Fibroblast of the aortic adventitia (primary cell): ENCODE results near the gene CCNB1IP1. TPM values are rescaled to one million over a fixed set of nuclear protein-coding genes. Genes with fewer than 3 reads are reported as not detected.

Experiments
- DNase-seq: peaks from one replicate; pipeline ENCODE4 v3.0.0-alpha.2; 2010; ENCODE audit warnings: low read depth
- H3K4me3 ChIP-seq: 2 replicates; pipeline ENCODE4 v1.5.1; 2011; ENCODE audit warnings: low read depth, mild to moderate bottlenecking, control low read depth, low read length, moderate library complexity
- small RNA-seq: library from RNA; depleted of rRNA; stranded (forward); fragments of <200 nt; gene quantifications from one replicate; pipeline ENCODE3, GENCODE V24; 2012
- total RNA-seq: library from RNA; depleted of rRNA; stranded (reverse); fragments of >200 nt; gene quantifications from 2 replicates; pipeline ENCODE4 v1.2.3, GENCODE V29; 2012; ENCODE audit warnings: low replicate concordance
- TF ChIP-seq, protein P1 (sequence below): IDR thresholded peaks from 2 replicates; pipeline ENCODE4 v1.5.1; 2011; ENCODE audit warnings: mild to moderate bottlenecking, low read length, control low read depth, inconsistent platforms; ENCODE audit not compliant: insufficient read depth

CCNB1IP1 gene
- total RNA-seq, 1 donor = 38.6 TPM

DNA sequence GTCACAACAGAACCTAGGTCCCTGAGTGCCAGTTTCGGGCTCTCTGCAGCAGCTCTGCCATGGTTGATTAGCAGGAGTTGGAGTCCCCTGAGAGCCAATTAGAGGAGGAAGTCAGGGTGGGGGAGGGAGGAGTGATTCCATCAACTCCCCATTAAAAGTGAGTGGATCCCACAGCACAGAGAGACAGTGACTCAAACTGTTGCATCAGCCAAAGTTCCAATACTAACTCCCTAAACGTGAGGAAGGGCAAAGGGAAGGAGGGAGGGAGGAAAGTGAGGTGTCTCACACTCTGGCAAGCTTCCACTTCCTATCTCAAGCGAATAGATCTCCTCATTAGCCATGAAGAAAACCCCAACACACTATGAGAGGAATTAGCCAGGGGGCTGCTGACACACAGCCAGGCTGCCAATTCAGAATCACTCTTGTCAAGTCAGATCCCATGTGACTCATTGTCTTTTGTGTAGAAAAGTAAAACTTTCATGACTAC lies 70.4 kb downstream of the CCNB1IP1 start:
- TF ChIP-seq, protein P1, sequence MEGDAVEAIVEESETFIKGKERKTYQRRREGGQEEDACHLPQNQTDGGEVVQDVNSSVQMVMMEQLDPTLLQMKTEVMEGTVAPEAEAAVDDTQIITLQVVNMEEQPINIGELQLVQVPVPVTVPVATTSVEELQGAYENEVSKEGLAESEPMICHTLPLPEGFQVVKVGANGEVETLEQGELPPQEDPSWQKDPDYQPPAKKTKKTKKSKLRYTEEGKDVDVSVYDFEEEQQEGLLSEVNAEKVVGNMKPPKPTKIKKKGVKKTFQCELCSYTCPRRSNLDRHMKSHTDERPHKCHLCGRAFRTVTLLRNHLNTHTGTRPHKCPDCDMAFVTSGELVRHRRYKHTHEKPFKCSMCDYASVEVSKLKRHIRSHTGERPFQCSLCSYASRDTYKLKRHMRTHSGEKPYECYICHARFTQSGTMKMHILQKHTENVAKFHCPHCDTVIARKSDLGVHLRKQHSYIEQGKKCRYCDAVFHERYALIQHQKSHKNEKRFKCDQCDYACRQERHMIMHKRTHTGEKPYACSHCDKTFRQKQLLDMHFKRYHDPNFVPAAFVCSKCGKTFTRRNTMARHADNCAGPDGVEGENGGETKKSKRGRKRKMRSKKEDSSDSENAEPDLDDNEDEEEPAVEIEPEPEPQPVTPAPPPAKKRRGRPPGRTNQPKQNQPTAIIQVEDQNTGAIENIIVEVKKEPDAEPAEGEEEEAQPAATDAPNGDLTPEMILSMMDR = no peak
- H3K4me3 ChIP-seq = no peak overlapping the region
- peak; percentile 59 for DNase-seq

Small RNAs within 50 kb of the gene (small RNA-seq; reads per million reads assigned to genes)
- gene SNORA79B = 3.8 reads per million, percentile 85 among the genes with 10 or more reads in this experiment
- gene SNORD126 = 103 reads per million, percentile 98 among the genes with 10 or more reads in this experiment

Other genes with a start within 250 kb of the CCNB1IP1 start
- gene OR4K17, start 222.5 kb downstream of the CCNB1IP1 start, total RNA-seq = not detected in 2 replicates
- gene OR4N5, start 194.5 kb downstream of the CCNB1IP1 start, total RNA-seq = not detected in 2 replicates
- gene OR11G2, start 142.4 kb downstream of the CCNB1IP1 start, total RNA-seq = not detected in 2 replicates
- not detected in 2 replicates for gene OR11H6, start 109.6 kb downstream of the CCNB1IP1 start, total RNA-seq
- gene OR11H7, start 104.3 kb downstream of the CCNB1IP1 start, total RNA-seq = not detected in 2 replicates
- gene OR11H4, start 94.0 kb downstream of the CCNB1IP1 start, total RNA-seq = not detected in 2 replicates
- gene TTC5, start 27.3 kb downstream of the CCNB1IP1 start, total RNA-seq = 16.6 and 49.7 TPM in 2 replicates
- gene PARP2, start 10.4 kb upstream of the CCNB1IP1 start, total RNA-seq = 5.6 and 19.9 TPM in 2 replicates
- gene TEP1, start 80.2 kb upstream of the CCNB1IP1 start, total RNA-seq = 17.7 and 17.8 TPM in 2 replicates
- 0.18 and 0.65 TPM in 2 replicates for gene KLHL33, start 102.9 kb upstream of the CCNB1IP1 start, total RNA-seq
- gene OSGEP, start 121.5 kb upstream of the CCNB1IP1 start, total RNA-seq = 31.2 and 45.6 TPM in 2 replicates
- gene APEX1, start 121.9 kb upstream of the CCNB1IP1 start, total RNA-seq = 58.8 and 358 TPM in 2 replicates
- 23.7 and 25.3 TPM in 2 replicates for gene PIP4P1, start 128.2 kb upstream of the CCNB1IP1 start, total RNA-seq
- 14.7 and 39.2 TPM in 2 replicates for gene PNP, start 136.1 kb upstream of the CCNB1IP1 start, total RNA-seq
- gene RNASE10, start 172.3 kb upstream of the CCNB1IP1 start, total RNA-seq = 0.25 TPM in 1 of 2 replicates, not detected in the other
- not detected in 2 replicates for gene RNASE9, start 227.8 kb upstream of the CCNB1IP1 start, total RNA-seq